Ovary (tissue), 1 donor: ENCODE results near the gene TOB1.

ENCODE experiments used
- EP300 ChIP-seq: sonication (generic); formaldehyde crosslinking; IDR thresholded peaks from one replicate; pipeline ENCODE4 v1.6.1; 2017; ENCODE audit warnings: antibody characterized with exemption
- POLR2A ChIP-seq: fragments of 450-650 bp; IDR thresholded peaks from one replicate; pipeline ENCODE4 v1.6.1; 2017; ENCODE audit warnings: antibody characterized with exemption, mild to moderate bottlenecking, moderate library complexity

DNA sequence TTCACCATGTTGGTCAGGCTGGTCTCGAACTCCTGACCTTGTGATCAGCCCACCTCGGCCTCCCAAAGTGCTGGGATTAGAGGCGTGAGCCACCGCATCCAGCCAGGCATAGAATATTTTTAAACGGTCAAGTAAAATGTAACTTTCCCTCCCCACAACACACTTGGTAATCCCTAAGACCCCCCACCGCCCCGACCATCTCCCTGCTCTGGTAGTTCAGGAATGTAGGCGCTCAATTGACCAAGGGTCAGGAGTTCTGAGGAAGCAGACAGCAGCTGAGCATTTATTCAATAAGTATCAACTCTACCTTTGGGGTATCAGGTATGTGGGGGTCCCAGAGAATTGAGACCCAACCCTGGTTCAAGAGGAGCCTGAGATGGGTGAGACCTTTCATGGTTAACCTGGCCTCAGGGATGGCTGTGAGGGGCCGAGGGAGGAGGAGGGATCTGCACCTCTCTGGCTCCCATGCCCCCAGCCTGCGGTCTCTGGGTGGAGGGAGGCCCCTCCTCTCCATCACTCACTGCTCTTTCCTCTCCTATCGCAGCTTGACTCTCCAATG, 48.4 kb upstream of the TOB1 start:
- TF ChIP-seq POLR2A: no peak
- TF ChIP-seq EP300: no peak
